HTERT RPE-1 (cell line): Measurements from ENCODE around the gene TSPAN9.

Experiments used
- in situ Hi-C: fragments of 300-500 bp; cut with MboI; formaldehyde crosslinking; loops from 4 replicates; pipeline ENCODE4 v1.14.3; 2020; ENCODE audit warnings: low sequenced_read_pairs

Gene TSPAN9

GRCh38 chr12:3075315-3075714 is 1.9 kb upstream of the TSPAN9 start:
- in situ Hi-C loops = no loop called here

- in situ Hi-C loops = no loop called here
These were observed 448 bp downstream of the TSPAN9 start for GRCh38 chr12:3077572-3078081.

GRCh38 chr12:3078086-3078820 is 1.1 kb downstream of the TSPAN9 start:
- in situ Hi-C loops = no loop called here

- in situ Hi-C loops = no loop called here
These were observed 3.9 kb downstream of the TSPAN9 start for GRCh38 chr12:3081091-3081490.

- in situ Hi-C loops = no loop called here
These were observed 4.7 kb downstream of the TSPAN9 start for GRCh38 chr12:3081886-3082285.

GRCh38 chr12:3083241-3083920 is 6.2 kb downstream of the TSPAN9 start:
- in situ Hi-C loops = no loop called here

GRCh38 chr12:3083921-3084347 is 6.8 kb downstream of the TSPAN9 start:
- in situ Hi-C loops = no loop called here

GRCh38 chr12:3084742-3085141 is 7.6 kb downstream of the TSPAN9 start:
- in situ Hi-C loops = no loop called here

GRCh38 chr12:3085341-3086139 is 8.4 kb downstream of the TSPAN9 start:
- in situ Hi-C loops = no loop called here

GRCh38 chr12:3086211-3086610 is 9.0 kb downstream of the TSPAN9 start:
- in situ Hi-C loops = no loop called here

GRCh38 chr12:3086729-3087323 is 9.6 kb downstream of the TSPAN9 start:
- in situ Hi-C loops = no loop called here

- in situ Hi-C loops = no loop called here
These were observed 10.8 kb downstream of the TSPAN9 start for GRCh38 chr12:3087758-3088650.

- in situ Hi-C loops = no loop called here
These were observed 12.4 kb downstream of the TSPAN9 start for GRCh38 chr12:3089588-3089987.

GRCh38 chr12:3090240-3091037 is 13.3 kb downstream of the TSPAN9 start:
- in situ Hi-C loops = no loop called here

GRCh38 chr12:3091038-3091319 is 13.8 kb downstream of the TSPAN9 start:
- in situ Hi-C loops = no loop called here

- in situ Hi-C loops = no loop called here
These were observed 14.4 kb downstream of the TSPAN9 start for GRCh38 chr12:3091382-3092241.

GRCh38 chr12:3092764-3093163 is 15.6 kb downstream of the TSPAN9 start:
- in situ Hi-C loops = no loop called here

GRCh38 chr12:3097186-3097804 is 20.1 kb downstream of the TSPAN9 start:
- in situ Hi-C loops = no loop called here
